SK-N-SH treated with all-trans-retinoic acid at 6 μM for 48 hours (cell line): ENCODE measurements around the gene DIPK1B.

Source experiments
- ATAC-seq: fragments of 200-7000 bp; cut with Tn5 transposase; 3 replicates; pipeline ENCODE4 v1.9.1; 2020; ENCODE audit warnings: mild to moderate bottlenecking, moderate library complexity
- ARNTL ChIP-seq: fragments of 450-650 bp; formaldehyde crosslinking; IDR thresholded peaks from 2 replicates; pipeline ENCODE4 v1.5.0; 2020; ENCODE audit warnings: low read depth, mild to moderate bottlenecking, moderate library complexity, borderline replicate concordance
- CREB5 ChIP-seq: fragments of 250-450 bp; sonication (Bioruptor Pico); IDR thresholded peaks from 2 replicates; pipeline ENCODE4 v1.5.1; 2020; ENCODE audit warnings: low read depth, mild to moderate bottlenecking, moderate library complexity
- CSDC2 ChIP-seq: fragments of 250-450 bp; sonication (Bioruptor Pico); IDR thresholded peaks from 2 replicates; pipeline ENCODE4 v1.5.0; 2020; ENCODE audit warnings: mild to moderate bottlenecking, moderate library complexity
- ESRRG ChIP-seq: fragments of 250-450 bp; sonication (Bioruptor Pico); IDR thresholded peaks from 2 replicates; pipeline ENCODE4 v1.6.1; 2021; ENCODE audit warnings: mild to moderate bottlenecking
- GLIS3 ChIP-seq: fragments of 250-450 bp; sonication (Bioruptor Pico); IDR thresholded peaks from 2 replicates; pipeline ENCODE4 v1.5.0; 2020; ENCODE audit warnings: mild to moderate bottlenecking, moderate library complexity
- ISL1 ChIP-seq: fragments of 250-450 bp; sonication (Bioruptor Pico); IDR thresholded peaks from 2 replicates; pipeline ENCODE4 v2.1.2; 2022; ENCODE audit warnings: mild to moderate bottlenecking, moderate library complexity
- OSR1 ChIP-seq: fragments of 250-450 bp; sonication (Bioruptor Pico); IDR thresholded peaks from 2 replicates; pipeline ENCODE4 v1.8.0; 2022; ENCODE audit warnings: moderate library complexity, mild to moderate bottlenecking, inconsistent platforms
- PATZ1 ChIP-seq: fragments of 250-450 bp; sonication (Bioruptor Pico); IDR thresholded peaks from 2 replicates; pipeline ENCODE4 v1.8.0; 2020; ENCODE audit warnings: mild to moderate bottlenecking, moderate library complexity, borderline replicate concordance
- POU6F1 ChIP-seq: fragments of 250-450 bp; sonication (Bioruptor Pico); IDR thresholded peaks from 2 replicates; pipeline ENCODE4 v1.8.0; 2021; ENCODE audit warnings: low read depth, mild to moderate bottlenecking, moderate library complexity, borderline replicate concordance
- PPARA ChIP-seq: fragments of 250-450 bp; sonication (Bioruptor Pico); IDR thresholded peaks from 2 replicates; pipeline ENCODE4 v1.5.0; 2020; ENCODE audit warnings: mild to moderate bottlenecking, borderline replicate concordance
- TCF4 ChIP-seq: fragments of 250-450 bp; sonication (Bioruptor Pico); IDR thresholded peaks from 2 replicates; pipeline ENCODE4 v1.8.0; 2021; ENCODE audit warnings: mild to moderate bottlenecking, moderate library complexity, borderline replicate concordance
- TOX ChIP-seq: fragments of 250-450 bp; sonication (Bioruptor Pico); IDR thresholded peaks from 2 replicates; pipeline ENCODE4 v1.8.0; 2021; ENCODE audit warnings: mild to moderate bottlenecking, moderate library complexity, borderline replicate concordance
- ZC3H10 ChIP-seq: fragments of 250-450 bp; sonication (Bioruptor Pico); IDR thresholded peaks from 2 replicates; pipeline ENCODE4 v1.5.1; 2021; ENCODE audit warnings: mild to moderate bottlenecking, moderate library complexity
- ZFP3 ChIP-seq: fragments of 250-450 bp; sonication (Bioruptor Pico); IDR thresholded peaks from 2 replicates; pipeline ENCODE4 v1.5.0; 2020; ENCODE audit warnings: mild to moderate bottlenecking, moderate library complexity
- ZFP30 ChIP-seq: fragments of 450-650 bp; formaldehyde crosslinking; IDR thresholded peaks from 2 replicates; pipeline ENCODE4 v1.5.0; 2022; ENCODE audit warnings: mild to moderate bottlenecking, moderate library complexity
- ZNF565 ChIP-seq: fragments of 450-650 bp; formaldehyde crosslinking; conservative IDR thresholded peaks from 2 replicates; pipeline ENCODE4 v1.5.0; 2020; ENCODE audit warnings: low read depth, mild to moderate bottlenecking, moderate library complexity
- ZNF70 ChIP-seq: fragments of 450-650 bp; formaldehyde crosslinking; IDR thresholded peaks from 2 replicates; pipeline ENCODE4 v1.5.0; 2020; ENCODE audit warnings: mild to moderate bottlenecking, moderate library complexity
- ZNF8 ChIP-seq: fragments of 450-650 bp; formaldehyde crosslinking; IDR thresholded peaks from 2 replicates; pipeline ENCODE4 v1.5.0; 2020; ENCODE audit warnings: mild to moderate bottlenecking, moderate library complexity
- TF ChIP-seq, protein P1 (sequence below): fragments of 250-450 bp; sonication (Bioruptor Pico); IDR thresholded peaks from 2 replicates; pipeline ENCODE4 v1.5.1; 2021; ENCODE audit warnings: mild to moderate bottlenecking, moderate library complexity

The DIPK1B gene

DNA sequence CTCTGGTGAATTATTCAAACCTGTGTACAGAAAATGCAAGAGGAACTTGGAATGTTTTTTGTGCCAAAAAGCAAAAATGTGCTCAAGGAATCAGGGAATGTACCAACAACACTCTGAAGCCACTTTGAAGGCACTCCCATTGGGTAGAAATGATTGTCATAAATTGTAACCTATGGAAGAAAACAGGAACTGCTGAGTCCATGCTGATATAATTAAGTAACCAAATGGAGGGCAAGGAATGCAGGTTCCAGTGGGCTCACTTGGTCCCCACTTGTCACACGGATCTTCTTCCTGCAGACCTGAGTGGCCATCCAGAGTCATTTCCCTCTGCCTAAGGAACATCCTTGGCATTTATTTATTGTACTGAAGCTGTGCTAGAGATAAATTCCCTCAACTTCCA is 38.9 kb downstream of the DIPK1B start:
- TF ChIP-seq POU6F1 (no peak), ZFP3 (CRISPR knock-in tag) (no peak), ZNF70 (CRISPR knock-in tag) (no peak), ZC3H10 (CRISPR knock-in tag) (no peak), PPARA (CRISPR knock-in tag) (no peak), TOX (CRISPR knock-in tag) (no peak), CREB5 (CRISPR knock-in tag) (no peak)
- no peak for ATAC-seq

- TF ChIP-seq TOX (CRISPR knock-in tag) (no peak), PATZ1 (CRISPR knock-in tag) (no peak), ESRRG (CRISPR knock-in tag) (no peak), ISL1 (no peak), GLIS3 (CRISPR knock-in tag) (no peak), PPARA (CRISPR knock-in tag) (no peak), ZC3H10 (CRISPR knock-in tag) (no peak), ARNTL (CRISPR knock-in tag) (no peak), ZNF565 (CRISPR knock-in tag) (no peak), OSR1 (CRISPR knock-in tag) (no peak), CREB5 (CRISPR knock-in tag) (no peak), ZNF8 (CRISPR knock-in tag) (no peak), ZNF70 (CRISPR knock-in tag) (no peak), POU6F1 (no peak), ZFP30 (CRISPR knock-in tag) (no peak)
- TF ChIP-seq, protein P1, sequence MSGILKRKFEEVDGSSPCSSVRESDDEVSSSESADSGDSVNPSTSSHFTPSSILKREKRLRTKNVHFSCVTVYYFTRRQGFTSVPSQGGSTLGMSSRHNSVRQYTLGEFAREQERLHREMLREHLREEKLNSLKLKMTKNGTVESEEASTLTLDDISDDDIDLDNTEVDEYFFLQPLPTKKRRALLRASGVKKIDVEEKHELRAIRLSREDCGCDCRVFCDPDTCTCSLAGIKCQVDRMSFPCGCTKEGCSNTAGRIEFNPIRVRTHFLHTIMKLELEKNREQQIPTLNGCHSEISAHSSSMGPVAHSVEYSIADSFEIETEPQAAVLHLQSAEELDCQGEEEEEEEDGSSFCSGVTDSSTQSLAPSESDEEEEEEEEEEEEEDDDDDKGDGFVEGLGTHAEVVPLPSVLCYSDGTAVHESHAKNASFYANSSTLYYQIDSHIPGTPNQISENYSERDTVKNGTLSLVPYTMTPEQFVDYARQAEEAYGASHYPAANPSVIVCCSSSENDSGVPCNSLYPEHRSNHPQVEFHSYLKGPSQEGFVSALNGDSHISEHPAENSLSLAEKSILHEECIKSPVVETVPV (CRISPR knock-in tag): no peak
- no peak for ATAC-seq
Observed at GRCh38 chr9:136751814-136752213, 39.4 kb downstream of the DIPK1B start.

DNA sequence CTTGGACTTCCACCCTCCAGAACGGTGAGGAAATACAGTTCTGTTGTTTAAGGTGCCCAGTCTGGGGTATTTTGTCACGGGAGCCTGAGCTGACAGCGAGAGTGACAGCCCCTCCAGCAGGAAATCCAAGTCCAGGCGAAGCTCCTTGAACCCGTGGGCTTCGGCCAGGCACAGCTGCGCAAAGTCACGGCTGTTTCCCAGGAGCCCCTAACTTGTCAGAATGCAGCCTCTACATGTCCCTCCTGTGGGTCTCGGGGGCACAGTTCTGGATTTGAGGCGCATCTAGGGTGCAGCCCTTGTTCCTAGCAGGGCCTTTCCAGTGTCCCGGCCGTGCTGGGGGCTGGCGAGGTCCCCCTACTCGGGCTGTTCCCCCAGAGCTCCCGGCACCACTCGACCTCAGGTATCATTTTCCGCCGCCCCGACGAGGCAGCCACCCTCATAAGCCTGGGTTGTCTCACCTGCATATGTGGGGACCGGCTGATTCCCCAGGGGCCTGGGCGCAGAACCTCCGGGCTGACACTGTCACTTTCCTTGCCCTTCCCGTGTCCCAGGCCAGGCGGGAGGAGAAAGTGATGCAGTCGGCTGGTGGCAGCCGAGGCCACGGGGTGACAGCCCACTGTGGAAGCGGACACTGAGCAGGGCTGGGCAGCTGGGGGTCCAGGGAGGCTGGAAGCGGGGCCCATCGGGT is 41.1 kb downstream of the DIPK1B start:
- no peak for TF ChIP-seq ZFP30 (CRISPR knock-in tag)
- no peak for ATAC-seq

DNA sequence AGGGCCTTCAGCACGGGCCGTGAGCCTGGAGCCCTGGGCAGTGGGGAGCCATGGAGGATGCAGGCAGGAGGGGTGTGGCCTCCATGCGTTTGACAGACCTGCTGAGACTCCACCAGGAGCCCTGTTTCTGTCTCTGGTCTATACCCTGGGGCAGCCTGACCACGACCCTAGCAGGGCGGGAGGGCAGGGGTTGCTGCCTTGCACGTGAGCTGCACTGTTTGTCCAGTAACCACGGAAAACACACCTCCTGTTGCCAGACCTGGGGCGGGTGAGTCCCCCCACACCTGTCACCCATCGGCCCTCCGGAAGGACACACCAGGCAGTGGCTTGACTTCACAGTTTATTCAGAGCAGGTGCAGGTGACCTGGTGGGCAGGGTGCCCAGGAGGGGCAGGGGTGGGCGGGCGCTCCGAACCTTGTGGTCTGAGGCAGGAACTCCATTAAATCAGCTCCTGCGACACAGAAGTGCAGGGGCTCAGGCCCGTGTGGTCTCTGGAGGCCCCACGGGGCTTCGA is 41.7 kb downstream of the DIPK1B start:
- ATAC-seq: no peak
- TF ChIP-seq ZC3H10 (CRISPR knock-in tag) (no peak), ZFP30 (CRISPR knock-in tag) (no peak), ZNF70 (CRISPR knock-in tag) (no peak), CREB5 (CRISPR knock-in tag) (no peak), OSR1 (CRISPR knock-in tag) (no peak), GLIS3 (CRISPR knock-in tag) (no peak), TCF4 (no peak), PATZ1 (CRISPR knock-in tag) (no peak), PPARA (CRISPR knock-in tag) (no peak), ESRRG (CRISPR knock-in tag) (no peak), ZNF8 (CRISPR knock-in tag) (no peak), CSDC2 (CRISPR knock-in tag) (no peak)
- TF ChIP-seq, protein P1 (CRISPR knock-in tag): no peak
